HTERT RPE-1 (cell line): ENCODE results near the gene PLIN4.
"Not testable (repeated sequence)": the region's sequence is repeated elsewhere in the genome, so short reads cannot be mapped to it uniquely, and the experiment has no call there.

ENCODE experiments used
- in situ Hi-C: fragments of 300-500 bp; cut with MboI; formaldehyde crosslinking; loops from 4 replicates; pipeline ENCODE4 v1.14.3; 2020; ENCODE audit warnings: low sequenced_read_pairs

The PLIN4 gene

GRCh38 chr19:4548238-4548584, 29.9 kb upstream of the PLIN4 start:
- in situ Hi-C loops = no loop called here

- in situ Hi-C loops = no loop called here
Observed at GRCh38 chr19:4547303-4548237, 29.3 kb upstream of the PLIN4 start.

- in situ Hi-C loops = no loop called here
Observed at GRCh38 chr19:4543842-4544647, 25.8 kb upstream of the PLIN4 start.

GRCh38 chr19:4542896-4543841, 24.9 kb upstream of the PLIN4 start:
- in situ Hi-C loops = no loop called here

- in situ Hi-C loops = not testable (repeated sequence)
Observed at GRCh38 chr19:4541806-4542145, 23.5 kb upstream of the PLIN4 start.

GRCh38 chr19:4541114-4541805, 23.0 kb upstream of the PLIN4 start:
- in situ Hi-C loops = no loop called here

- in situ Hi-C loops = no loop called here
Observed at GRCh38 chr19:4539693-4540581, 21.7 kb upstream of the PLIN4 start, which contains the start of gene LRG1. TSS of gene LRG1 (minus strand) at chr19:4540036. CDS start at chr19:4540013, 23 bp downstream.

GRCh38 chr19:4539169-4539692, 20.9 kb upstream of the PLIN4 start:
- in situ Hi-C loops = no loop called here

GRCh38 chr19:4538601-4538954, 20.3 kb upstream of the PLIN4 start:
- in situ Hi-C loops = no loop called here

GRCh38 chr19:4537953-4538600, 19.8 kb upstream of the PLIN4 start:
- in situ Hi-C loops = no loop called here

- in situ Hi-C loops = no loop called here
Observed at GRCh38 chr19:4536798-4537197, 18.5 kb upstream of the PLIN4 start.

- in situ Hi-C loops = no loop called here
Observed at GRCh38 chr19:4534836-4535658, 16.8 kb upstream of the PLIN4 start, which contains the start of gene PLIN5. TSS of gene PLIN5 (minus strand) at chr19:4535224. CDS start at chr19:4534074, 1,150 bp downstream.

- in situ Hi-C loops = no loop called here
Observed at GRCh38 chr19:4533835-4534424, 15.6 kb upstream of the PLIN4 start.

GRCh38 chr19:4533334-4533733, 15.0 kb upstream of the PLIN4 start:
- in situ Hi-C loops = no loop called here

GRCh38 chr19:4531562-4532165, 13.4 kb upstream of the PLIN4 start:
- in situ Hi-C loops = no loop called here

- in situ Hi-C loops = no loop called here
Observed at GRCh38 chr19:4529924-4530522, 11.7 kb upstream of the PLIN4 start.
